Hematopoietic multipotent progenitor cell (in vitro differentiated cells): Measurements from ENCODE around the gene GOLGA3. TPM values are rescaled to one million over a fixed set of nuclear protein-coding genes. Genes with fewer than 3 reads are reported as not detected.
"Not testable (repeated sequence)": the region's sequence is repeated elsewhere in the genome, so short reads cannot be mapped to it uniquely, and the experiment has no call there.

ENCODE experiments used
- DNase-seq, 3 donors: peaks; one replicate each; pipeline ENCODE4 v3.0.0-alpha.2; 2011 to 2015; ENCODE audit warnings: low read depth in 2 of 3, low spot score in 2 of 3
- total RNA-seq: library from RNA; depleted of rRNA; stranded (reverse); fragments of >200 nt; gene quantifications from one replicate; pipeline ENCODE4 v1.2.3, GENCODE V29; 2012

Gene GOLGA3
- total RNA-seq, 1 donor = 50.4 TPM

DNA sequence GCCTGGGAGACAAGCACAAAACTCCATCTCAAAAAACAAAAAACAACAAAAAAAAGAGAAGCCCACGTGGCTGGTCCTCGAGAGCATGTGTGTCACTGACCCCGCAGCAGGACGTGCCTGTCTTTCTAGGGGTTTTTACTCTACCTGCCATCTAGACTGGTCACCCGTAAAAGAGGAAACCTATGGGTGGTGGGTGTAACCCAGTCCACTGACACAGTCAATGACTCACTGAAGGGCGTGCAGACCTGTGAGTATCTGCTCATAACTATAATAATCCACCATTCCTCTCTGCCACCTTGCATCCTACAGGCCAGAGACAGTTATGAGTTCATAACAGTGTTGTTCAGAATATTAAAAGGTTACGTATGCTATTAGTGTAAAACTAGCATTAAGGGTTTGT, 4.6 kb downstream of the GOLGA3 start:
- DNase-seq = no peak

DNA sequence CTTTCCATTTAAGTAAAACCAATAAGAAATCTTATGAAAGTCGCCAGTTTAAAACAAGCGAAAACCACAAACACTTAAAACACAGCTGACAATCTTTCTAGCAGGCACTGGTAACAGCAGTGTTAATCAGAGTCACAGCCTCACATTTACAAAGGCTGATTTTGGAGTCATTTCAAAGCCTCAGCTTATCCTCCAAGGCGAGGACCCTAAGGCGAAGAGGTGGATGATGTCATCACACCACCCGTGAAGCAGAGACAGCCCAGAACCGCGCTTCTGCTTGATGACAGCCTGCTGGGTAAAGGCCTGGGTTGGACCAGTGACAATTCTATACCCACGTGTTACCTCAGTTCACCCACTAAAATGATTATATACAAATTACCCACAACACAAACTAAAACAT, 10.1 kb downstream of the GOLGA3 start:
- no peak for DNase-seq

DNA sequence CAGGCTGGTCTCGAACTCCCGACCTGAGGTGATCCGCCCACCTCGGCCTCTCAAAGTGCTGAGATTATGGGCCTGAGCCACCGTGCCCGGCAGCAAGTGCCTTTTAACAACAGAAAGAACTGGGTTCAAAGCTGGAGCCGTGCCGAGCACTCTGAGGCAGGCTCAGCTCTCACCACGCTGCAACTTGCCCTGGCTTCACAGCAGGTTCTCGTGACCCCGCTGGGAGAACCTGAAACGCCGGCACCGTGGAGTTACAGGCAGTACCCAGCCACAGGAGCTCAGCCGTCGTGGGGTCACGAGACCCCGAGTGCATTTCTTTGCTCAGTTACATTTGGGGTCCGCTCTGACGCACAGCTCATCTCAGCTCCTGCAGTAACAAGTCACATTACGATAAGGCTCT, 14.4 kb downstream of the GOLGA3 start:
- no peak for DNase-seq

DNA sequence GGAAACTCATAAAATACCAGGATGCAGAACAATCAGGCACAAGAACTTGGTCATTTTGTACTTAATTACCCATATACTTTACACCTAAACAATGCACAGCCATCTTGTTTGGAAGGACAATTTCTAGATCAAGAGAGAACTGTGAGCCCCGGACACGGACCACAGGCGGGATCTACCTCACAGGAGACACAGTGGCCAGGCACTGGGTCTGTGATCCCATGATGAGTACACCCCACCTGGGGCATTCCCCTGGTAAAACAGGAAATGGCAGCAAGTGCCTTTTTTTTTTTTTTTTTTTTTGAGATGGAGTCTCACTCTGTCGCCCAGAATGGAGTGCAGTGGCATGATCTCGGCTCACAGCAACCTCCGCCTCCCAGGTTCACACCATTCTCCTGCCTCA, 15.2 kb downstream of the GOLGA3 start:
- DNase-seq = no peak

DNA sequence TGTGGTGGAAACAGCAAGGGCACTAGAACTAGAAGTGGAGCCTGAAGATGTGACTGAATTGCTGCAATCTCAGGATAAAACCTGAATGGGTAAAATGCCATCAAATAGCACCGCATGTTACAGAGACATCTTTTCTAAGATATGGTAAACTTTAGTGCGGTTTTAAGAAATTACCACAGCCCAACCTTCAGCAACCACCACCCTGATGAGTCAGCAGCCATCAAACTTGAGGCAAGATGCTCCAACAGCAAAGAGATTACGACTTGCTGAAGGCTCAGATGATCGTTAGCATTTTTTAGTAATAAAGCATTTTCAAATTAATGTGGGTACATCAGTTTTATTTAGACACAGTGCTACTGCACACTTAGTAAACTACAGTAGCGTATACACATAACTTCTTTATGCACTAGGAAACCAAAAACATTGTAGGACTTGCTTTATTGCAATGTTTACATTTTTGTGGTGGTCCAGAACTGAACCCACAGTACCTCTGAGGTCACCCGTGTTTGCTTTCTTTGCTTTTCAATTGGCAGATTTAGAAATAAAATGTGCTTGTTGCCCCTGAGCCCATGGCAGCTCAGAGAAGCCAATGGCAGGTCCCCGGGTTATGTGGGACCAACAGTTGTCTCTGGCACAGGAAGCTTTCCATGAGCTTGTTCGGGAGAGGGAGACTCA, 15.9 kb downstream of the GOLGA3 start:
- no peak for DNase-seq

- peak in 2 of 3 donors; percentile 18 to 33 for DNase-seq
These were observed 19.3 kb downstream of the GOLGA3 start for GRCh38 chr12:132809391-132809790.

DNA sequence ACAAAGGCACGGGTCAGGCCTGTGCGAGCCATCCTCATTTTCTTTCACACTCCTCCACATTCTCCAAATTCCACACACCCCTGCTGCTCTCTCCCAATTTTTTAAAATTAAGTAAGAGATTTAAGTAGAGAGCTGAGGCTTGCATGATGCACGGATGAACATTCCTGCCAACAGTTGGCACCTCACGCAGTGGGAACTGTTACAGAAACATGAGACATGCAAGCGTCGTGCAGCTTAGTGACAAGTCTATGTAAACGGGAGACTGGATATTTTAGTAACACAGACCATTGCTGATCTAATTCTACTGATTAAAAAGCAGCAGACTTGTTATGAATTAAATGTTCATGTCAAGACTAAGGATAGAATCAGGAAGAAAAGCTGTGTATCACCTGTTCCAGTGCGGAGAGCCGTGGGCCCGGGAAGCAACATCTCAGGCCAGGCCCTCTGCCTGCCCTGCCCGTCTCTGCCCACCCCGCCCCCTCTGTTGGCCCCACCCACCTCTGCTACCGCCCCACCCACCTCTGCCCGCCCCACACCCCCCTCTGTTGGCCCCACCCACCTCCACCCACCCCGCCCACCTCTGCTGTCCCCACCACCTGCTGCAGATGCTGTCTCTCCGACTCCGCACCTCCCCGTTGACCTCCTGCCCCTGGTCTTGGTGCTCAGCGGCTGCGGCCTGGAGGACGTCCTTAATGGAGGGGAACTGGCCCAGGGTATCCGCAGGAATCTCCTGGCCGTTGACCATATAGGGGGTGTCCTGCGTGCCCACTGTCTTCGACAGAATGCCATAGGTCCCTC, 21.2 kb downstream of the GOLGA3 start:
- no peak for DNase-seq

DNA sequence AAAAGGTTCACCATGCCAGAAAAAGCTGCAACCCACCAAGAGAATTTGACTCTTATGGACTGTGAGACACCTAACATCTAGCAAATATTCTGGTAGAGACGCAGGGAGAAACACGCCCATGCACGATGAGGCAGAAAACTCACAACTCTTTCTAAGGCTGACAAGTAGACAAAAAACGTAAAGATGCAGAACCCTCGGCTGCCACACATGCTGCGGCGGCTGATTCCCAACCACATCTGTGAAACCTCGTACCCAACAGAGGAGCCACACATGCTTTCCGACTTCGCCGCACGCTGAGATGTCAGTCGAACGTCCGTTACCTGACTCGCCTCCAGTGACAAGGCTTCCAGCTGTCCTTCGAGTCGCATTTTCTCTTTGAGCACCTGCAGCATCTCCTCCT, 21.8 kb downstream of the GOLGA3 start:
- DNase-seq = no peak

DNA sequence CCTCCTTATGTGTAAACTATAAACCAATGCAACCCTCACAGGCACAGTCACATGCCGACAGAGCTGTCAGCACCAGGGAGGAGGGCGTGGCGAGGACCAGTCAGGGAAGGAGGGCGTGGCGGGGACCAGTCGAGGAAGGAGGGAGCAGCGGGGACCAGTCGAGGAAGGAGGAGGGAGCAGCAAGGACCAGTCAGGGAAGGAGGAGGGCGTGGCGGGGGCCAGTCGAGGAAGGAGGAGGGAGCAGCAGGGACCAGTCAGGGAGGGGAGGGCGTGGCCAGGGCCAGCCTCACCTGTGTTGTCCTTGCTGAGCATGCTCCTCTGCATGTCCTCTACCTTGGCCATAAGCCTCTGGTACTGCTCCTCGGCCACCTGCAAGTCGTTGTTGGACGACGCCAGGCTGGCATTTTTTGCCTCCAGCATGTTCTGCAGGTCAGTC, 24.2 kb downstream of the GOLGA3 start:
- no peak for DNase-seq

DNA sequence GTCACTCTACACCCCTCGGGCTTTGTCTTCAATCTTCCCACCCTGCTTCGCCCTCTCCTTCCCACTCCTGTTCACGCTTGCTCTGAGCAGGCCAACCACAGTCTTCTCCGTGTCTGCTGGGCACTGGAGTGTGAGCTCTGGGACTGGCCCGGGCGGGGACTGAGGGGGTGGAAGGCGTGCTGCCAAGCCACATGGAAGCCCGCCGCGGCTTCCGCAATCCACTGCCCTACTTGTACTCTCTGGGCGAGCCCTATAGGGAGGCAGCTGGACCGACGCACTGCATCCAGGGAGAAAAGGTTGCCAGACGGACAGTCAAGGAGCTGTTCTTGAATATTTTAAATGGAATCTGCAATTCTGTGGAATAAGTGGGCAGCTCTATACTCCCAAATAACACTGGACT, 24.8 kb downstream of the GOLGA3 start:
- no peak for DNase-seq

DNA sequence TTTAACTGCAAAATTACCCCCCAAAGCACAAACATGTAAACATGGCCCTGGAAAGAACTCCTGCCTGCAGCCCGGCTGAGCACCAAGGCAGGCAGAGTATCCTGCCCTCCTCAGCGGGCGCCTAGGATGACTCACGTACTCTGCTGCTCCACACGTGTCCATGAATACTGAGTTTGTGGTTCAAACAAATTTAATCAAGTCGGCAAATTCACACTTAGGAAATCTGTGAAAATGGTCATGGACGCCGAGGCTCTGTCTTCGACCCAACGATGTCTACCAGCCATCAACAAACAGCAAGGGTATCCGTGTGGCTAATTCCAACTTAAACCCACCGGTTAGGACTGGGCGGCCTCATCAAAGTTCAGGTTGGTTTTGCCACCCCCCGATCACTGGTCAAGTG, 25.5 kb downstream of the GOLGA3 start:
- no peak for DNase-seq

DNA sequence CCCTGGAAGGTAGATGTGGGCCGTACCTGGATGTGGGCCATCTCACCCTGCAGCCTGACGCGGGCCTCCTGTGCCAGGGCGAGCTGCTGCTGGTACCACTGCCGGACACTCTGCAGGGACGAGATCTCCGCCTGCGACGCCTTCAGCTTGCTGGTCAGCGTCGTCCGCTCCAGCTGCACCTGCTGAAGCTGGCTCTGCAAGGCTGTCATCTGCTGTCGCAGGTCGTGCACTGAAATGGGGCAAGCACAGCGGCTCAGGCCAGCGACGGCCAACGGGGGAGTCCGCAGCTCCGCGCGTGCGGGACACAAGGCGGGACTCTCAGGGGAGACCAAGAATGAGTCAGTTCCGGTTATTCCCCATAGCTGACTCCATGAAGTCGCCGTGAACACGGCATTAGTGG, 26.9 kb downstream of the GOLGA3 start:
- no peak for DNase-seq

DNA sequence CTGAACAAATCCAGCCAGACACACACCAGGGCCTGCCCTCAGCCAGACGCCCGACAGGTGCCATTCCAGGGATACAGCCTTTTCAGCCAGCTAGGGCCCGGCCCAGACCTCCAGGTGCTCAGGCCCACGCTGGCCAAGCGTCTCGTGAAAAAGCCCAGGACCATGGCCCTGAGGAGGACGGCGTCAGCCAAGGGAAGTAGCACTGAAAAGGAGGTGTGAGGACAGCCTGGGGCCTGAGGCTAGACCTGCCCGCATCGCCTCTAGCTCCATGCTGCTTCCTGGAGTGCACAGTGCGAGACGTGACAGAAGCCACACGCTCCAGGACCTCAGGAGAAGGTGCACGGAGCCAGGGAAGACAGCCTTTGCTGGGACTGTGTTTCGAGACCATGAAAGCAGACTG, 29.8 kb downstream of the GOLGA3 start:
- DNase-seq = no peak

DNA sequence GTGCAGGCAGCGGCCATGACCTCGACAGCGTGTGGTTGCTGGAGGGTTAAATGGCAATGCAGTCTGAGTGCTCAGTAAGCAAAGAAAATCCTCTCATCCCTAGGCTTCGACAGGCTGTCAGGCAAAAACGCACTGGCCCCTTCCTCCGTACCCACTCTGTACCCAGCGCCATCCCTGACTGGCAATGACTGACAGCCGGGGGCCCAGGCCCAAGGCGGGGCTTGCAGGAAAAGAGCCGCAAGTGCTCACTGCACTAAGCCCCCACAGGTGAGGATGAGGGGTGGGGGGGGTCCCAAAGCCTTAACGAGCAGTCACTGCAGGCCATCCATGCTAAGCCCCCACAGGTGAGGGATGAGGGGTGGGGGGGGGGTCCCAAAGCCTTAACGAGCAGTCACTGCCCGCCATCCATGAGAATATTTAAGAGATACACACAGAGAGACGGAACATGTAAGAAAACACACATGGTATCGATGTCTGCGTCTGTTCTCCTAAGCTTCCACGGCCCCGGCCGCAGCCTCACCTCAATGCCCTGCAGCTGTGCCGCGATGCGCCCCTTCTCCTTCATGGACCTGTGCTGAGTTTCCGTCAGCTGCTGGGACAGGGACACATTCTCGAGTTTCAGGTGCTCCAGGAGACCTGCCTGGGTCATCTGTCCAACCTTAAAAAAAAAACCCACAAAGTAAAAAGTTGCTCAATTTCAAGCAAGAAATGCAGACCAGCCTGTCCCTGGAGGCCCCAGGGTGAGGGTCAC, 30.7 kb downstream of the GOLGA3 start:
- DNase-seq = no peak

DNA sequence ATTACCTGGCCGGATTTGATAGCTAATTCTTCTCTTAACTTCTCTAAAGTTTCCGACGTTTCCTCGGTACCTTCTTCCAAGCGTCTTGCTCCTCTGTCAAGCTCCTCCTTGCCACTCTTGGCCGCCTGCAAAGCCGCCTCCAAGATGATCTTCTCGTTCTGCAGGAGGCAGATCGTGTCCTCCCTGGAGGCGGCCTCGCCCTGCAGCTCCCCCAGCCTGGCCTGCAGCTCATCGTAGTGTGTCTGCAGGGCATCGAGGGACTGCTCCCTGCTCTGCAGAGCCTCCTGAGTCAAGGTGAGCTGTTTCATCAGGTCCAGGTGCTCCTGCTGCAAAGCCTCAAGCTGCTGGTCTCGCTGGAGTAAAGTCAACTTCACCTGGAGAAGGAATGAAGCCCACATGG, 32.8 kb downstream of the GOLGA3 start:
- DNase-seq = no peak

- DNase-seq = not testable (repeated sequence)
These were observed 36.7 kb downstream of the GOLGA3 start for GRCh38 chr12:132791940-132792339.

DNA sequence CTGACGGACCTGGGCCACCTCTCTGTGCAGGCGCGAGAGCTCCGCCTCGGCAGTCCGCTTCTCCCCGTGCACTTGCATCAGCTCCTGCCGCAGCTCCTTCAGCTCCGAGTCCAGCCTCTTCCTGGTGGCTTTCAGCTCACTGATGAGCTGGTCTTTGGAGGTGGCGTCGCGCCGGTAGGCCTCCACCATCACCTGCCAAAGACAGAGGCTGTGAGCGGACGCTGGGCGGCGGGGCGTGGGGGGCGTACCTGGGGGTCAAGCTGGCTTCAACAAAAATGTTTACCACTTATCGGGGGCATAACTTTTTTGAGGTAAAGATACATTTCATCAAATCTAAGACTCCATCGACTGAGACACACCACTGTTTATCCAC, 39.6 kb downstream of the GOLGA3 start:
- DNase-seq = no peak

DNA sequence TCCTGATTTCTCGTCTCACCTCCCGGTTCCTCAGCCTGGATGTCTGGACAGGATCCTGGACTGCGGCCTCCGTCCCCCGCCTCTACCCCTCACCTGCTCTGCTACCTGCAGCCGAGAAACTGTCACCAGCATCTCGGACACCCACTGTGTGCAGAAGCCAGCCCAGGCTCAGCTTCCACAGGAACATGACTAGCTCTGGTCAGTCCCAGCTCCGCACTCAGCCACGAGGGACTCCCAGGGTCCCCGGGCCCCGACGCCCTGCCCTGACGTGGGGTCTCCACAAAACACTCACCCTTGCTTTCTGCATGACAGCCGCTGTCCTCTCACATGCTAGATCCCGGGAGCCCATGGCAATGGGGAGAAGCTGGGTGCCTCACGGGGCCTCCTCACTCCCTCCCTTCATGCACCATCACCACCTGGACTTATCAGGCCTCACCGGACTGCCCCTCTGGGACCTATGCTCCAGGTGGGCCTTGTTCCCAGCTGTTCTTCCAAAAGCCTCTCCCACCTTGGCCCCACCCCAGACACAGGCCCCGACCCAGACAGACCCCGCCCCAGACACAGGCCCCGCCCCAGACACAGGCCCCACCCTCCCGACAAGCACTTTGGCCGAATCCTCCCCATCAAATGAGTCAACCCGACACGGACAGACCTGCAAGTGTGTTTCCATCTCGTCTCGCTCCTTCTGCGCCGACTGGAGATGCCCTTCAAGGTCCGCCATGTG, 40.1 kb downstream of the GOLGA3 start:
- no peak for DNase-seq

- DNase-seq = no peak
These were observed 40.8 kb downstream of the GOLGA3 start for GRCh38 chr12:132787877-132788276.

DNA sequence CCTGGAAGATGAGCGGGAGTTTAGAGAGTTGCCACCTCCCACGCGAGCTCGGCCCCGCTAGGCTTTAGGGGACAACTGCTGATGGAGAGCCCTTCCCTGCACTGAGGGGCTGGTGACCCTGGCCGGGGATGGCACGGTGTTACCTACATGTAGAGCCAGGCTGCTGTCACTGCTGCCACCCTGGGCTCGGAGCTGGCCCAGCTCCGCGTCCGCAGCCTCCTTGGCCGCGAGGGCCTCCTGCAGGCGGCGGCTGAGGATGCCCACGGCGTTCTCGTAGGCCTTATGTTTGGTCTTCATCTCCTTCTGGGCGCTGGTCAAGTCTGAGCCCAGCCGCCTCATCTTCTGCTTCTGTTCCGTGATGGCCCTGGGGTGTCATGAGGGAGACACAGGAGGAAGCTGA, 42.5 kb downstream of the GOLGA3 start:
- DNase-seq = no peak

GRCh38 chr12:132784580-132784979, 44.1 kb downstream of the GOLGA3 start:
- DNase-seq = no peak
